Activated CD4-positive, alpha-beta T cell treated with anti-CD3 and anti-CD28 coated beads, Interleukin-2, amount 50 U/mL, for 24 hours (primary cell): ENCODE results near the gene MYOM1.

Experiments
- DNase-seq, 2 donors: peaks; one replicate each; pipeline ENCODE4 v3.0.0-alpha.2; 2020; ENCODE audit warnings: low read depth in 1 of 2, low spot score in 1 of 2

Gene MYOM1

GRCh38 chr18:3190610-3191009, 29.2 kb downstream of the MYOM1 start:
- no peak for DNase-seq

- no peak for DNase-seq
Observed at GRCh38 chr18:3189884-3190283, 29.9 kb downstream of the MYOM1 start.

GRCh38 chr18:3186678-3187658, 32.8 kb downstream of the MYOM1 start:
- DNase-seq, result no peak

- no peak for DNase-seq
Observed at GRCh38 chr18:3184275-3184963, 35.3 kb downstream of the MYOM1 start.

GRCh38 chr18:3183103-3183717, 36.6 kb downstream of the MYOM1 start:
- DNase-seq, result no peak

GRCh38 chr18:3180325-3180724, 39.4 kb downstream of the MYOM1 start:
- no peak for DNase-seq

- no peak for DNase-seq
Observed at GRCh38 chr18:3179430-3180089, 40.2 kb downstream of the MYOM1 start.

GRCh38 chr18:3177902-3178687, 41.7 kb downstream of the MYOM1 start:
- DNase-seq, result no peak

- no peak for DNase-seq
Observed at GRCh38 chr18:3175195-3175758, 44.5 kb downstream of the MYOM1 start.

- DNase-seq, result no peak
Observed at GRCh38 chr18:3172097-3172496, 47.7 kb downstream of the MYOM1 start.

GRCh38 chr18:3171631-3172030, 48.1 kb downstream of the MYOM1 start:
- no peak for DNase-seq

- DNase-seq, result no peak
Observed at GRCh38 chr18:3170441-3171161, 49.2 kb downstream of the MYOM1 start.

GRCh38 chr18:3164381-3164780, 55.4 kb downstream of the MYOM1 start:
- no peak for DNase-seq

GRCh38 chr18:3163968-3164367, 55.8 kb downstream of the MYOM1 start:
- no peak for DNase-seq

GRCh38 chr18:3162181-3162580, 57.6 kb downstream of the MYOM1 start:
- DNase-seq, result no peak

GRCh38 chr18:3159830-3160229, 59.9 kb downstream of the MYOM1 start:
- DNase-seq, result no peak

- DNase-seq, result no peak
Observed at GRCh38 chr18:3157606-3158005, 62.2 kb downstream of the MYOM1 start.

- DNase-seq, result no peak
Observed at GRCh38 chr18:3157086-3157485, 62.7 kb downstream of the MYOM1 start.

- DNase-seq, result no peak
Observed at GRCh38 chr18:3156325-3156640, 63.5 kb downstream of the MYOM1 start.

GRCh38 chr18:3154214-3154613, 65.6 kb downstream of the MYOM1 start:
- DNase-seq, result no peak
